ENCODE data around the gene GTF2F2.

DNA sequence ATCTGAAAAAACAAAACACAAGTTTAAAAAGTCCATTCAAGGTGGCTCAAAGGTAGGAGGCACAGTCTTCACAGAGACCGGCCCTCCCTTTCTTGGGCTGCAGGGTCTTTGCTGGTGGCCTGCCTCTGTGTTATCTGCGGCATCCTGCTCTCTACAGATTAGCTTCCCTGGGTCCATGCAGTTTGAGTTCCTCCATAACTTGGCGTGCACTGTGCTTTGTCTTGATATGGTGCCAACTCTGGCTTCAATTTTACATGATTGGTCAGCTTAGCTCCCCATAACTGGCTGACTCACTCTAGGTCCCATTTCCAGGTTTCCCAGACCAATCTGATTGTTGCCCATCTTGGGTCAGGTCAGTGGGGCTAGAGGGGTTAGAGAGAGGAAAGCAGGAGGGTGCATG is 178.9 kb downstream of the GTF2F2 start:
- TF ChIP-seq BHLHE40 (IDR thresholded peaks at IDR 0.05; ENCODE audit: low read length): no peak
- TF ChIP-seq, protein P1, sequence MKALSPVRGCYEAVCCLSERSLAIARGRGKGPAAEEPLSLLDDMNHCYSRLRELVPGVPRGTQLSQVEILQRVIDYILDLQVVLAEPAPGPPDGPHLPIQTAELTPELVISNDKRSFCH (CRISPR knock-in tag; IDR thresholded peaks at IDR 0.05): no peak
- TF ChIP-seq, protein P1 (tag; IDR thresholded peaks at IDR 0.05): no peak
- TF ChIP-seq, protein P2, sequence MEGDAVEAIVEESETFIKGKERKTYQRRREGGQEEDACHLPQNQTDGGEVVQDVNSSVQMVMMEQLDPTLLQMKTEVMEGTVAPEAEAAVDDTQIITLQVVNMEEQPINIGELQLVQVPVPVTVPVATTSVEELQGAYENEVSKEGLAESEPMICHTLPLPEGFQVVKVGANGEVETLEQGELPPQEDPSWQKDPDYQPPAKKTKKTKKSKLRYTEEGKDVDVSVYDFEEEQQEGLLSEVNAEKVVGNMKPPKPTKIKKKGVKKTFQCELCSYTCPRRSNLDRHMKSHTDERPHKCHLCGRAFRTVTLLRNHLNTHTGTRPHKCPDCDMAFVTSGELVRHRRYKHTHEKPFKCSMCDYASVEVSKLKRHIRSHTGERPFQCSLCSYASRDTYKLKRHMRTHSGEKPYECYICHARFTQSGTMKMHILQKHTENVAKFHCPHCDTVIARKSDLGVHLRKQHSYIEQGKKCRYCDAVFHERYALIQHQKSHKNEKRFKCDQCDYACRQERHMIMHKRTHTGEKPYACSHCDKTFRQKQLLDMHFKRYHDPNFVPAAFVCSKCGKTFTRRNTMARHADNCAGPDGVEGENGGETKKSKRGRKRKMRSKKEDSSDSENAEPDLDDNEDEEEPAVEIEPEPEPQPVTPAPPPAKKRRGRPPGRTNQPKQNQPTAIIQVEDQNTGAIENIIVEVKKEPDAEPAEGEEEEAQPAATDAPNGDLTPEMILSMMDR (IDR thresholded peaks at IDR 0.05 in 2 of 3, conservative IDR thresholded peaks at IDR 0.05 in 1 of 3; ENCODE audit: insufficient read depth in 2 of 3, low read depth in 1 of 3, low read length in 3 of 3): no peak
- TF ChIP-seq NBN (IDR thresholded peaks at IDR 0.05; ENCODE audit: low read depth): no peak
- TF ChIP-seq, protein P3, sequence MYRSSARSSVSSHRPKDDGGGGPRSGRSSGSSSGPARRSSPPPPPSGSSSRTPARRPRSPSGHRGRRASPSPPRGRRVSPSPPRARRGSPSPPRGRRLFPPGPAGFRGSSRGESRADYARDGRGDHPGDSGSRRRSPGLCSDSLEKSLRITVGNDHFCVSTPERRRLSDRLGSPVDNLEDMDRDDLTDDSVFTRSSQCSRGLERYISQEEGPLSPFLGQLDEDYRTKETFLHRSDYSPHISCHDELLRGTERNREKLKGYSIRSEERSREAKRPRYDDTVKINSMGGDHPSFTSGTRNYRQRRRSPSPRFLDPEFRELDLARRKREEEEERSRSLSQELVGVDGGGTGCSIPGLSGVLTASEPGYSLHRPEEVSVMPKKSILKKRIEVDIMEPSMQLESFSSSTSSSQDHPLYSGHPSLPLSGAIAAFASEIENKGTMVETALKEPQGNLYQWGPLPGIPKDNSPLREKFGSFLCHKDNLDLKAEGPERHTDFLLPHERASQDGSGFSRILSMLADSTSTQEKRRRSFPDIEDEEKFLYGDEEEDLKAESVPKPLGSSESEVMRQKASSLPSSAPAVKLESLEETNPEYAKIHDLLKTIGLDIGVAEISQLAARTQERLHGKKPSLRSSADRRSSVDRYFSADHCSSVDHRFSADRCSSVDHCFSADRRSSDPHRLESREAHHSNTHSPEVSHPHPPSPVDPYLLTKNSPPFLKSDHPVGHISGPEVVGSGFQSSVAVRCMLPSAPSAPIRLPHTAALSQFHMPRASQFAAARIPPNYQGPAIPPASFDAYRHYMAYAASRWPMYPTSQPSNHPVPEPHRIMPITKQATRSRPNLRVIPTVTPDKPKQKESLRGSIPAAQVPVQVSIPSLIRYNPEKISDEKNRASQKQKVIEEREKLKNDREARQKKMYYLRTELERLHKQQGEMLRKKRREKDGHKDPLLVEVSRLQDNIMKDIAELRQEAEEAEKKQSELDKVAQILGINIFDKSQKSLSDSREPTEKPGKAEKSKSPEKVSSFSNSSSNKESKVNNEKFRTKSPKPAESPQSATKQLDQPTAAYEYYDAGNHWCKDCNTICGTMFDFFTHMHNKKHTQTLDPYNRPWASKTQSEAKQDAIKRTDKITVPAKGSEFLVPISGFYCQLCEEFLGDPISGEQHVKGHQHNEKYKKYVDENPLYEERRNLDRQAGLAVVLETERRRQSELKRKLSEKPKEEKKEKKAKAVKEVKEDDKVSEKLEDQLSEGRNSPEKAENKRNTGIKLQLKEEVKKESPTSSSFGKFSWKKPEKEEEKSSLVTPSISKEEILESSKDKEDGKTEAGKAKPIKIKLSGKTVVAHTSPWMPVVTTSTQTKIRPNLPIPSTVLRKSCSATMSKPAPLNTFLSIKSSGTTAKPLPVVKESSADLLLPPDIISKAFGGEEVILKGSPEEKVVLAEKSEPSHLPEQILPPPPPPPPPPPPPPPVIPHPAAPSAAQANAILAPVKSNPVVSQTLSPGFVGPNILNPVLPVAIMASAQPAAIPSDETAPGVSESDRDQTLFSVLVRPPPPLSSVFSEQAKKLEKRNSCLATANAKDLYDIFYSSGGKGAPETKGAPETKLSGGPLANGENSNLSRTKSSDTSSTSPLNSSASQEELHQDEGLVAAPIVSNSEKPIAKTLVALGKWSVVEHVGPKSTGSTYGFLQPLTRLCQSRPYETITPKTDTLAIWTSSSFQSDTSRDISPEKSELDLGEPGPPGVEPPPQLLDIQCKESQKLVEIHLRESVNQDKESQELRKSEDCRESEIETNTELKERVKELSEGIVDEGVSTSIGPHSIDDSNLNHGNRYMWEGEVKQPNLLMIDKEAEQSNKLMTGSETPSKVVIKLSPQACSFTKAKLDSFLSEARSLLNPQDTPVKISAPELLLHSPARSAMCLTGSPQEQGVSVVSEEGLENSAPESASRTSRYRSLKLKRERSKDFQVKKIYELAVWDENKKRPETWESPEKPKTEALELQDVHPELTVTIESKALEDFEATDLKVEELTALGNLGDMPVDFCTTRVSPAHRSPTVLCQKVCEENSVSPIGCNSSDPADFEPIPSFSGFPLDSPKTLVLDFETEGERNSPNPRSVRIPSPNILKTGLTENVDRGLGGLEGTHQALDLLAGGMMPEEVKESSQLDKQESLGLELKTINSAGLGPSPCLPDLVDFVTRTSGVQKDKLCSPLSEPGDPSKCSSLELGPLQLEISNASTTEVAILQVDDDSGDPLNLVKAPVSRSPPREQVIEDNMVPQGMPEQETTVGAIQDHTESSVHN (IDR thresholded peaks at IDR 0.05; ENCODE audit: borderline replicate concordance in 1 of 2, low read depth in 1 of 2): no peak
- TF ChIP-seq, protein P4, sequence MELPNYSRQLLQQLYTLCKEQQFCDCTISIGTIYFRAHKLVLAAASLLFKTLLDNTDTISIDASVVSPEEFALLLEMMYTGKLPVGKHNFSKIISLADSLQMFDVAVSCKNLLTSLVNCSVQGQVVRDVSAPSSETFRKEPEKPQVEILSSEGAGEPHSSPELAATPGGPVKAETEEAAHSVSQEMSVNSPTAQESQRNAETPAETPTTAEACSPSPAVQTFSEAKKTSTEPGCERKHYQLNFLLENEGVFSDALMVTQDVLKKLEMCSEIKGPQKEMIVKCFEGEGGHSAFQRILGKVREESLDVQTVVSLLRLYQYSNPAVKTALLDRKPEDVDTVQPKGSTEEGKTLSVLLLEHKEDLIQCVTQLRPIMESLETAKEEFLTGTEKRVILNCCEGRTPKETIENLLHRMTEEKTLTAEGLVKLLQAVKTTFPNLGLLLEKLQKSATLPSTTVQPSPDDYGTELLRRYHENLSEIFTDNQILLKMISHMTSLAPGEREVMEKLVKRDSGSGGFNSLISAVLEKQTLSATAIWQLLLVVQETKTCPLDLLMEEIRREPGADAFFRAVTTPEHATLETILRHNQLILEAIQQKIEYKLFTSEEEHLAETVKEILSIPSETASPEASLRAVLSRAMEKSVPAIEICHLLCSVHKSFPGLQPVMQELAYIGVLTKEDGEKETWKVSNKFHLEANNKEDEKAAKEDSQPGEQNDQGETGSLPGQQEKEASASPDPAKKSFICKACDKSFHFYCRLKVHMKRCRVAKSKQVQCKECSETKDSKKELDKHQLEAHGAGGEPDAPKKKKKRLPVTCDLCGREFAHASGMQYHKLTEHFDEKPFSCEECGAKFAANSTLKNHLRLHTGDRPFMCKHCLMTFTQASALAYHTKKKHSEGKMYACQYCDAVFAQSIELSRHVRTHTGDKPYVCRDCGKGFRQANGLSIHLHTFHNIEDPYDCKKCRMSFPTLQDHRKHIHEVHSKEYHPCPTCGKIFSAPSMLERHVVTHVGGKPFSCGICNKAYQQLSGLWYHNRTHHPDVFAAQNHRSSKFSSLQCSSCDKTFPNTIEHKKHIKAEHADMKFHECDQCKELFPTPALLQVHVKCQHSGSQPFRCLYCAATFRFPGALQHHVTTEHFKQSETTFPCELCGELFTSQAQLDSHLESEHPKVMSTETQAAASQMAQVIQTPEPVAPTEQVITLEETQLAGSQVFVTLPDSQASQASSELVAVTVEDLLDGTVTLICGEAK (IDR thresholded peaks at IDR 0.05): no peak
- TF ChIP-seq, protein P4 (CRISPR knock-in tag; IDR thresholded peaks at IDR 0.05): no peak
- no peak for TF ChIP-seq SETDB1 (IDR thresholded peaks at IDR 0.05; ENCODE audit: low read length)
- no peak for TF ChIP-seq JUNB (CRISPR knock-in tag; conservative IDR thresholded peaks at IDR 0.05)
